LNCAP (cell line): ENCODE results near the gene CAMTA1.

Source experiments
- CTCF ChIP-seq: fragments of 450-650 bp; IDR thresholded peaks from 2 replicates; pipeline ENCODE4 v1.5.1; 2017; ENCODE audit warnings: mild to moderate bottlenecking

Gene CAMTA1

GRCh38 chr1:7225711-7226505, 440.7 kb downstream of the CAMTA1 start:
- TF ChIP-seq CTCF = no peak

- TF ChIP-seq CTCF = no peak
Observed at GRCh38 chr1:7227654-7228053, 442.4 kb downstream of the CAMTA1 start.

- no peak for TF ChIP-seq CTCF
Observed at GRCh38 chr1:7228252-7228961, 443.2 kb downstream of the CAMTA1 start.

- no peak for TF ChIP-seq CTCF
Observed at GRCh38 chr1:7229186-7229585, 443.9 kb downstream of the CAMTA1 start.

GRCh38 chr1:7229696-7230631, 444.7 kb downstream of the CAMTA1 start:
- no peak for TF ChIP-seq CTCF

GRCh38 chr1:7232441-7233236, 447.4 kb downstream of the CAMTA1 start:
- TF ChIP-seq CTCF = no peak

GRCh38 chr1:7233237-7233540, 447.9 kb downstream of the CAMTA1 start:
- TF ChIP-seq CTCF = no peak
